ENCODE results near the gene NT5DC1. TPM values are rescaled to one million over a fixed set of nuclear protein-coding genes. Genes with fewer than 3 reads are reported as not detected.

The NT5DC1 gene
- polyA plus RNA-seq, 3 donors, result 18.2 to 39.0 (median 28.3) TPM

- DNase-seq, result no peak
- intact Hi-C loops (cut with micrococcal nuclease), result no loop called here
- no peak within 1 kb of the TSS for H3K27ac ChIP-seq (ENCODE audit: low read depth in 1 of 2, low read length in 2 of 2)
- no peak for TF ChIP-seq CTCF (IDR thresholded peaks at IDR 0.05)
- peaks cover 6 to 10% of the 10 kb centered on the region in 2 donors for H3K36me3 Mint-ChIP-seq
- H3K4me3 Mint-ChIP-seq, result no peak within 1 kb of the TSS
- no peak within 1 kb of the TSS for H3K27ac Mint-ChIP-seq
- H3K9me3 ChIP-seq (replicated peaks in 1 of 2; ENCODE audit: control insufficient read depth in 1 of 2, insufficient read depth in 1 of 2, low read length in 2 of 2), result no peaks in the 10 kb centered on the region
- H3K4me1 Mint-ChIP-seq, result no peaks in the 10 kb centered on the region
- no peaks in the 10 kb centered on the region for H3K4me1 ChIP-seq (ENCODE audit: control insufficient read depth in 1 of 2, insufficient read depth in 2 of 2, low read length in 2 of 2)
- no peaks in the 10 kb centered on the region for H3K79me2 ChIP-seq (ENCODE audit: insufficient read depth, low read length)
- WGBS (ENCODE audit: insufficient coverage), result 100% methylated on average over 3 of the region's 6 CpGs
- no peaks in the 10 kb centered on the region for H3K9me3 Mint-ChIP-seq
- H4K20me1 ChIP-seq (ENCODE audit: insufficient read depth, low read length), result no peaks in the 10 kb centered on the region
- no peak within 1 kb of the TSS for H3K4me3 ChIP-seq (replicated peaks in 1 of 3; ENCODE audit: low read depth in 2 of 3, low read length in 3 of 3)
- no peak within 1 kb of the TSS for H3K4me2 ChIP-seq (replicated peaks; ENCODE audit: extremely low read depth, low read length, poor library complexity, severe bottlenecking)
- no peaks in the 10 kb centered on the region for H3K27me3 ChIP-seq (ENCODE audit: control insufficient read depth in 2 of 2, insufficient read depth in 2 of 2, low read length in 2 of 2)
- no peak within 1 kb of the TSS for H2AFZ ChIP-seq (ENCODE audit: insufficient read depth, low read depth, low read length, poor library complexity, severe bottlenecking)
- no peaks in the 10 kb centered on the region for H3K36me3 ChIP-seq (replicated peaks in 1 of 2; ENCODE audit: control insufficient read depth in 1 of 2, insufficient read depth in 2 of 2, low read length in 2 of 2)
- H3K9ac ChIP-seq (ENCODE audit: insufficient read depth, low read length, poor library complexity, severe bottlenecking), result no peak within 1 kb of the TSS
- H3K27me3 Mint-ChIP-seq (ENCODE audit: low read depth in 3 of 3), result no peaks in the 10 kb centered on the region
These were observed 25.4 kb downstream of the NT5DC1 start, which contains the start of gene COL10A1 for GRCh38 chr6:116126032-116126431. Gene COL10A1 (minus strand): TSS chr6:116126132. CDS start chr6:116125492, 640 bp downstream.

GRCh38 chr6:116127771-116128493, 27.3 kb downstream of the NT5DC1 start:
- peaks cover 0 to 11% of the 10 kb centered on the region in 2 donors for H3K36me3 Mint-ChIP-seq
- WGBS (ENCODE audit: insufficient coverage), result no CpG with 5 or more reads among the region's 2 CpGs
- no peak for DNase-seq
- Histone ChIP-seq H3K4me3 (replicated peaks in 1 of 3; ENCODE audit: low read depth in 2 of 3, low read length in 3 of 3) (no peak overlapping the region), H2AFZ (ENCODE audit: insufficient read depth, low read depth, low read length, poor library complexity, severe bottlenecking) (no peak overlapping the region), H3K9me3 (replicated peaks in 1 of 2; ENCODE audit: control insufficient read depth in 1 of 2, insufficient read depth in 1 of 2, low read length in 2 of 2) (no peaks in the 10 kb centered on the region), H3K79me2 (ENCODE audit: insufficient read depth, low read length) (no peaks in the 10 kb centered on the region), H3K4me1 (ENCODE audit: control insufficient read depth in 1 of 2, insufficient read depth in 2 of 2, low read length in 2 of 2) (no peaks in the 10 kb centered on the region), H3K27me3 (ENCODE audit: control insufficient read depth in 2 of 2, insufficient read depth in 2 of 2, low read length in 2 of 2) (no peaks in the 10 kb centered on the region), H3K27ac (ENCODE audit: low read depth in 1 of 2, low read length in 2 of 2) (no peak overlapping the region), H3K9ac (ENCODE audit: insufficient read depth, low read length, poor library complexity, severe bottlenecking) (no peak overlapping the region), H3K4me2 (replicated peaks; ENCODE audit: extremely low read depth, low read length, poor library complexity, severe bottlenecking) (no peak overlapping the region), H4K20me1 (ENCODE audit: insufficient read depth, low read length) (no peaks in the 10 kb centered on the region), H3K36me3 (replicated peaks in 1 of 2; ENCODE audit: control insufficient read depth in 1 of 2, insufficient read depth in 2 of 2, low read length in 2 of 2) (no peaks in the 10 kb centered on the region)
- no peaks in the 10 kb centered on the region for H3K4me1 Mint-ChIP-seq
- H3K27me3 Mint-ChIP-seq (ENCODE audit: low read depth in 3 of 3), result peaks cover 0 to 1% (median 0%) of the 10 kb centered on the region in 3 donors
- intact Hi-C loops (cut with micrococcal nuclease), result no loop called here
- TF ChIP-seq CTCF (IDR thresholded peaks at IDR 0.05), result no peak
- H3K27ac Mint-ChIP-seq, result no peak overlapping the region
- H3K4me3 Mint-ChIP-seq, result no peak overlapping the region
- H3K9me3 Mint-ChIP-seq, result peaks cover 0 to 4% (median 0%) of the 10 kb centered on the region in 7 donors
